ENCODE data around the gene PRSS27.

The PRSS27 gene

DNA sequence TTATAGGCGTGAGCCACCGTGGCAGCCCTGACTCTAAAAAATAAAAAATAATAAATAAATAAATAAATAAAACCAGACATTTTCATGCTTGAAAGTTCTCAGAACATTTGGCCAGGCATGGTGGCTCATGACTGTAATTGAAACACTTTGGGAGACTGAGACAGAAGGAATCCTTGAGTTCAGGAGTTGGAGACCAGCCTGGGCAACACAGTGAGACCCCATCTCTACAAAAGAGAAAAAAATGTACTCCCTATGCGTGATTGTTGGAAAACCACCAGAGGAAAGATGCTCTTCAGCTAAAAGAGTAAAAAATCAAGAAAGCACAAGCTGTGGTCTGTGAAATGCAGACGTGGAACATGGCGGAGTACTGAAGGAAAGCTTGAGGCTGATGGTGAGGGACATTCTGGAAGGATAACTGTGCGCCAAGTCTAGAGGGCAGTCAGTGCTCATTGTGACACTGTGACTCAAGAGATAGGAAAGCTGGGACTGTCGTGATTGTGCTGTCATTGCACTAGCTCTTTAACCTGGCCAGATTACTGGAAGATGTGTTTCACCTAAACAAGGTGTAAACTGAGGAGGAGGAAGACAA lies 4.2 kb upstream of the PRSS27 start:
- no peak overlapping the region for H3K27ac ChIP-seq
- TF ChIP-seq ZFX (IDR thresholded peaks at IDR 0.05; ENCODE audit: borderline replicate concordance): no peak
- TF ChIP-seq, protein P1, sequence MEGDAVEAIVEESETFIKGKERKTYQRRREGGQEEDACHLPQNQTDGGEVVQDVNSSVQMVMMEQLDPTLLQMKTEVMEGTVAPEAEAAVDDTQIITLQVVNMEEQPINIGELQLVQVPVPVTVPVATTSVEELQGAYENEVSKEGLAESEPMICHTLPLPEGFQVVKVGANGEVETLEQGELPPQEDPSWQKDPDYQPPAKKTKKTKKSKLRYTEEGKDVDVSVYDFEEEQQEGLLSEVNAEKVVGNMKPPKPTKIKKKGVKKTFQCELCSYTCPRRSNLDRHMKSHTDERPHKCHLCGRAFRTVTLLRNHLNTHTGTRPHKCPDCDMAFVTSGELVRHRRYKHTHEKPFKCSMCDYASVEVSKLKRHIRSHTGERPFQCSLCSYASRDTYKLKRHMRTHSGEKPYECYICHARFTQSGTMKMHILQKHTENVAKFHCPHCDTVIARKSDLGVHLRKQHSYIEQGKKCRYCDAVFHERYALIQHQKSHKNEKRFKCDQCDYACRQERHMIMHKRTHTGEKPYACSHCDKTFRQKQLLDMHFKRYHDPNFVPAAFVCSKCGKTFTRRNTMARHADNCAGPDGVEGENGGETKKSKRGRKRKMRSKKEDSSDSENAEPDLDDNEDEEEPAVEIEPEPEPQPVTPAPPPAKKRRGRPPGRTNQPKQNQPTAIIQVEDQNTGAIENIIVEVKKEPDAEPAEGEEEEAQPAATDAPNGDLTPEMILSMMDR (IDR thresholded peaks at IDR 0.05): no peak

DNA sequence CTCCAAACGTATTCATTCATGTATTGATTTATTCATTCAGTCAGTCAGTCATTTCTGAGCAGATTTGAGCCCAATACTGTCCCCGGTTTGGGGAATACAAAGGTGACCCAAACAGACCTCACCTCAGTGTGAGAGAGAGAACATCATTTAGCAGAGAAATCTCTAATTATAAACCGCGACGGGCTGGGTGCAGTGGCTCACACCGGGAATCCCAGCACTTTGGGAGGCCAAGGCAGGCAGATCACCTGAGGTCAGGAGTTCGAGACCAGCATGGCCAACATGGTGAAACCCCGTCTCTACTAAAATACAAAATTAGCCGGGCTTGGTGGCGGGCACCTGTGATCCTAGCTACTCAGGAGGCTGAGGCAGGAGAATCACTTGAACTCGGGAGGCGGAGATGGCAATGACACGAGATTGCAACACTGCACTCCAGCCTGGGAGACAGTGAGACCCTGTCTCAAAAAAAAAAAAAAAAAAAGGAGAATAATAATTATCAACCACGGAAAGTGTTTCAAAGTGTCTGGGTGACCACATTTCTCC lies 1.7 kb upstream of the PRSS27 start:
- H3K27ac ChIP-seq: peak overlapping the region; percentile 78

DNA sequence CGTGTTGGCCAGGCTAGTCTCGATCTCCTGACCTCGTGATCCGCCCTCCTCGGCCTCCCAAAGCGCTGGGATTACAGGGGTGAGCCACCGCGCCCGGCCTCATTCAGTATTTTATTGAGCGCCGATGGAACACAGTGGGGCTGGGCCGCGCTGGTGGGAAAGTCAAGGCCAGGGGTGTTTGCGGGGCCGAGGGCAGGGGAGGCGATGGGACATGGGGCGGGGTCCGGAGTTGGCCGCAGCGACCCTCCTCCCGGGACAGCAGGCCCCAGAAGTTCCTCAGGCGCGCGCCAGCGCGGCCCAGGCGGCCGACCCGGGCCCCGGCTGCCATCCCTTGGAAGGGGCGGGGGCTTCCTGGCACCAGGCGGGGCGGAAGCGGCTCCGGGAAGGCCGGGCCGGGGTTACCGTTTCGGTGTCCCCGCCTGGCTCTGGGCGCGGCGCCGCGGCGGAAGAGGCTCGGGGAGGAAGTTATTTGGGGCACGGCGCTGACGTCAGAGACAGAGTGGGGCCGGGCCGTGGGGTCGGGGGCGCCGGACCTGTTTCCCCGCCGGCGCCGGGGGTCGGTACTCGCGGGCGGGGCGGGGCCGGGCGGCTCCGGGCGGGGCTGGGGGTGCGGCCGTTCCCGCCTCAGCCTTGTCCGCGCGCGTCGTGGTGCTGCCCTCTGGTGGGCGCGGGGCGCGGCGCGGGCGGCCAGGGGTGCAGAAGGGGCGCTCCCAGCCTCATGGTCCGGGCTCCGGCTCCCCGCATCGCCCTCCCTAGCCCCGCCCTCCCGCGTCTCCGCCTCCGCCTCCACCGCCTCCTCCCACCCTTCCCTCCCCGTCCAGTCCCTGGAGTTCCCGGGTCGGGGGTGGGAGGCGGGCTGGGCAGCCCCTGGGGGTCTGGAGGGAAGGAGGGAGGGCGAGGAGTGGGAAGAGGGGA lies 952 bp upstream of the PRSS27 start:
- peak overlapping the region; percentile 78 for H3K27ac ChIP-seq
- TF ChIP-seq ZFX (IDR thresholded peaks at IDR 0.05; ENCODE audit: borderline replicate concordance): no peak
- TF ChIP-seq, protein P1 (IDR thresholded peaks at IDR 0.05): peak; percentile 83

DNA sequence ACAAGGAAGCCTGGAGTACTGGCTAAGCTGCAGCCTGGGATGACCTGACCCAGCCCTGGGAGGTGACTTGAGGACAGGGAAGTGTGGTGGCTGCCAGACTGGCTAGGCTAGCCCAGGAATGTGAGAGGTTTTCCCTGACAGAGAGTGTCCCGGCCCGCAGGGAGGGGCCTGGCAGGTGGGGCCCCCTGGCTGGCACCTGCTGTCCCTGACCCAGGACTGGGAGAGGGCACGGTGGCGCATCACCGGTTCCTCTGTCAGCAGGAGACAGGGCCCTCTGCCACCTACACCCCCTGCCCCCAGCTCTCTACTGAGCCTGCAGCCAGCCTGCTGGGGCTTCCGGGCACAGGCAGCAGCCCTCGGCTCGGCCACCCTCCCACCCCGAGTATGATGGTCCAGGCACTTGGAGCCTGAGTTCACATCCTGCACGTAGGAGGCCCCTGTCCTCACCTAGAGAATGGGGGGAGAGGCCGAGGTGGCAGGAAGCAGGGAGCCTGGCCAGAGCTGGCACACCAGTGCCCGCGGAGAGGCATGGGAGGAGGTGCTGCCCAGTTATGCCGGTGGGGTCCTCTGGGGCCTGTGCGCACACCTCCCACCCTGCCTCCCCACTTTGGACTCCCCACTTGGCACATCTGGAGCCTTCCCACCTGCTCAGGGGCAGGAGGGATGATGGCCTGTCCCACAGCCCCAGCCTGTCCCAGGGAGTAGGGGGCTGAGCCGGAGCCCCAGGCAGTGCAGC lies 528 bp downstream of the PRSS27 start:
- peak overlapping the region; percentile 10; the same call in 1 of the 2 replicates for H3K27ac ChIP-seq
- TF ChIP-seq ZFX (IDR thresholded peaks at IDR 0.05; ENCODE audit: borderline replicate concordance): no peak
- TF ChIP-seq, protein P1 (IDR thresholded peaks at IDR 0.05): no peak

DNA sequence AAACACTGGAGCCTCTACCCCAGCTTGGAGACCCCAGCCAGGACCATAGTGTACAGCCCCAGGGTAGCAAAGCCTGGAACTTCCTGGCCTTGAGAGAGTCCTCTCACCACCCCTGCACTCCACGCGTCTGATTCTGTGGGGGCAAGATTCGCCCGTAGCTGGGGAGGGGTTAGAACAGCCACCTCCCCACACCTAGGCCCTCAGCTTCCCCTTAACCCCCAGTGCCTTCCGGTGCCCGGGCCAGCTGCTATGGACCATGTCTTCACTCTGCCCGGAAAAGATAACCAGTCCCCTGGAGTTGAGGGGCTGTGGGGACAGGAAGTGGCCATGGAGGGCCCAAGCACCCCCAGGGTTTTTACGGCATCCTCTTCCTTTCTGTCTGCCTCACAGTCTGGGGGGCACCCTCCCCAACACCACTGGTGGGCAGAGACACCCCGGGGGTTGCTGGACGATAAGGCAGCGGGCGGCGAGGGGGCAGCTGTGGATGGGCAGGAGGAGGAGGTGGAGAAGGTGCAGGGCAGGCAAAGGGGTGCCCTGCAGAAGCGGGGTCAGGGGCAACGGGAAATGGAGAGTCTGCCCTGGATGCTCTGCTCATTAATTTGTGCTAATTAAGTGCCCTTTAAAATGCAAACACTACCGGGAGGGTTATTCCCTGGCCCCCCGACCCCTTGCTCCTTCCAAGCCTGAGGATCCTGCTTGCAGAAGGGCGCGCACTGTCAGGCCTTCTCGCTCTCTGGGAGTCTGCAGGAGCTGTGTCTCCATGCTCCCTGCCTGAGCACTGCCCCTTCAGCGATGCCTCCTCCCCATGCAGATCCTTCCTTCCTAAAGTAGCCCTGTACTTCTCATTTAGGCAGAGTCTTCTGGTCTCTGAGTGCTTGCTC lies 2.4 kb downstream of the PRSS27 start:
- no peak overlapping the region for H3K27ac ChIP-seq
- TF ChIP-seq, protein P1 (IDR thresholded peaks at IDR 0.05): no peak
- TF ChIP-seq ZFX (IDR thresholded peaks at IDR 0.05; ENCODE audit: borderline replicate concordance): no peak

DNA sequence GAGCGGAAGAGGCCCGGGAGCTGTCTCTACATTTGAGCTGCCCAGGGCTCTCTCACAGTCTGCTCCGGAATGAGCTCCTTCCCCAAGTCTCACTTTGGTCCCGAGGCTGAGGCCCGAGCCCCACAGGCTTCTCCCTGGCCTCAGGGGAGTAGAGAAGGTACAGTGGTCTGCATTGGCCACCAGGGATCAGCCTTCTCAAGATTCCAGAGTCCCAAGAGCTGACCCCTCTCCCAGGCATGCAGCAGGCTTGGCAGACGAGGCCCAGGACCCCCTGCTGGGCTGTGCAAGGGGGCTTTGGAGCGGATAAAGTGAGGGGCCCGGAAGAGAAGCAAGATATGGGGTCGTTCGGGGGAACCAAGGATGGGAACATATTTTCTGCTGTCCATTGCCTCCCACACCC lies 3.1 kb downstream of the PRSS27 start:
- TF ChIP-seq, protein P1 (IDR thresholded peaks at IDR 0.05): no peak
- no peak for TF ChIP-seq ZFX (IDR thresholded peaks at IDR 0.05; ENCODE audit: borderline replicate concordance)
- H3K27ac ChIP-seq: no peak overlapping the region

Data from 22Rv1 (cell line).